Heart left ventricle (tissue), 13 donors: ENCODE results near the gene MNS1.

Experiments used
- CTCF ChIP-seq, 12 donors: fragments of 200-600 bp; sonication (generic) in 4 of 12; IDR thresholded peaks; one replicate each; pipeline versions ENCODE4 v1.5.0 to v1.8.0; 2018 to 2022; ENCODE audit warnings: antibody characterized with exemption in 12 of 12, mild to moderate bottlenecking in 5 of 12
- POLR2A ChIP-seq, 2 donors: fragments of 450-650 bp; IDR thresholded peaks; one replicate each; pipeline ENCODE4 v1.6.1; 2017; ENCODE audit warnings: antibody characterized with exemption in 2 of 2, mild to moderate bottlenecking in 2 of 2, moderate library complexity in 2 of 2
- donor health status: ischemic (EF 13 %, LVEDD 7.1; RV severe dilation, severe dysfunction).
- donor health status: DM: no; HTN: yes; CAD: no.
- donor health status: DM: no; HTN: no; CAD: no.
- donor health status: ischemic (EF 25% LVEDD 6.9; RV normal size, moderate dysfunction).
- donor health status: ischemic (EF 25% LVEDD 5.7; RV mildly dilated, moderate dysfunction).
- donor health status: ischemic (EF 35%, LVEDD 5.7; RV mildly dilated, moderate dysfunction).
- donor health status: nonischemic (EF 11% LVEDD 7.7; RV severe dilation, severe dysfunction).
- donor health status: DM: yes; HTN: yes; CAD: no.
- donor health status: PGD.
- donor health status: ischemic (EF 29% LVEDD 5.4; RV normal size, mild dysfunction).
- donor health status: nonischemic (EF 23%, LVEDD 6.1; RV moderate dilation, normal function).

GRCh38 chr15:56495053-56495452 is 30.1 kb upstream of the MNS1 start:
- no peak for TF ChIP-seq CTCF (IDR thresholded peaks at IDR 0.05)
- TF ChIP-seq POLR2A (IDR thresholded peaks at IDR 0.05): no peak
